ENCODE results near the gene RASGRP2. TPM values are rescaled to one million over a fixed set of nuclear protein-coding genes. Genes with fewer than 3 reads are reported as not detected.

RASGRP2 gene
- total RNA-seq, 2 experiments from 2014 or later = 2.7 to 3.1 TPM

DNA sequence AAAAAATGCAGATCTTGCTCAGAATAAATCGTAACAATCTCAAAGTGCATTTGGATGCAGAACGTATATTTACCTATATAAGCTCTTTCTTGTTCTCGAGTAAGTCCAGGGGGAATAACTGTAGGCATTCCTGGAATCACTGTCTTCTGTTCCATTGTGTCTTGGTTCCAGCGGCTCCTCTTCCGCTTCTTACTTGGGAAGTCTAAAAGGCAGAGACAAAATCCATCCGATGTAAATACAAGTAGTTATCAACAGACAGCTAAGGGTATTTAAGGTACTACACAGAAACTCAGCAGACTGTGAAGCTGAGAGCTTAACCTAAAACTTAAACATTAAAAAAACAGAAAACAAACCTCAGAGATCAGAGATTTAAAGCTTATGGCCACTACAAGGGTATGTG lies 32.5 kb upstream of the RASGRP2 start:
- ChIA-PET POLR2A (interaction anchor here (0.6 to 1.4 kb wide), 3 partner anchors 9 to 38 kb away, joined by 3 to 4 read pairs (median 3); no protein-coding TSS in a partner anchor), CTCF (interaction anchor here (0.6 to 2.6 kb wide), 4 partner anchors 8 to 68 kb away, joined by 4 to 9 read pairs (median 6); partner anchors contain the start of gene CDC42BPG)

DNA sequence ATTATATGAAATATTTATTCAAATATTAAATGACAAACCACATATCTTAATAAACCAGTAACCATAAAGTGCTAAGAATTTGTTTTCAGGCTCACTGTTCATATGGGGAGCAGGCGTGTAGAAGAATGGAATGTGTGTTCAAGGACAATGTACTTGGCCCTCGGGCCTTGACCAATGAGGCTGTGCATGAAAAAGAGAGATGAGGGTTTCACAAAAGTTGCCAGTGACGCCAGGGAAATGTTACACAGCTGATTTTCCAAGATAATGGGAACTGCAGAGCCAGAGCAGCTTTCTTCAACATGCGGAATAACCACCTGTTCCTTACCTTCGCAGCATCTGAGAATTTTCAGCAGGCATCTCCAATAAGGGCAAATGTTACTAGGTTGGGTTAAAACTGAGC lies 30.2 kb upstream of the RASGRP2 start:
- CTCF ChIA-PET = interaction anchor here (1.3 to 2.1 kb wide), 2 partner anchors 11 to 12 kb away, joined by 3 to 8 read pairs; no protein-coding TSS in a partner anchor
- POLR2A ChIA-PET = no interaction called here

DNA sequence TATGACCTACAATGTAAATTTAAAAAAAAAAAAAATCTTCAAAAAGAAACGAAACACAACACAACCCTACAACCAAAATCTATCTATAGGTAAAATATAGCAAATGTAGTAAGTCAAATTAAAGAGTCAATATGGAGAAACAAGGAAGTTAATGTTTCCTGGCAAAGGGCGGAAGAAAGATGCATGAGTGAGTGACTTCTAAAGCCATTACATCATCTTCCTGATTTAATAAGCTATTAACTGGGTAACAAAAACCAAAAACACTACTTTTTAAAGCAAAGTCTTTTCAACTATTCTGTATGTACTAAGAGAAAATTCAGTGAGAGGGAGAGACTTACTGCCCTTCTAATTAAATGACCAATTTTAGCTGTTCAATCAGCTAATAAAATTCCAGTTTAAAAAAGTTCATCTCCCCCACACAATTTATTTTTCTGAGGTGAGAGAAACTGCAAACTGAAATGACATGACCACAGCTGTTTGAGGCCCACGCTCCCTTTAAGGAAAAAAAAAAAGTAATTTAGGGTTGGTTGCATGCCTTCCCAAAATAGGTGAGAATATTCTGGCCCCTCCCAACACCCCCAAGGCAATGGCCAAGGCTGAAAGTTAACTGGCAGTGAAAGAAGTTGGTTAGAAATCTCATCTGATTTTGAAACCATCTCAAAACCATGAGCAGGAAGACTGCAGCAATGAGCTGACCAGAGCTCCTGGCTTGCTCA lies 28.5 kb upstream of the RASGRP2 start:
- ChIA-PET CTCF (interaction anchor here (1.0 to 1.2 kb wide), 2 partner anchors 12 to 84 kb away, joined by 4 read pairs; no protein-coding TSS in a partner anchor), POLR2A (interaction anchor here (0.7 to 1.2 kb wide), 3 partner anchors 8 to 895 kb away, joined by 3 to 8 read pairs (median 4); no protein-coding TSS in a partner anchor)

DNA sequence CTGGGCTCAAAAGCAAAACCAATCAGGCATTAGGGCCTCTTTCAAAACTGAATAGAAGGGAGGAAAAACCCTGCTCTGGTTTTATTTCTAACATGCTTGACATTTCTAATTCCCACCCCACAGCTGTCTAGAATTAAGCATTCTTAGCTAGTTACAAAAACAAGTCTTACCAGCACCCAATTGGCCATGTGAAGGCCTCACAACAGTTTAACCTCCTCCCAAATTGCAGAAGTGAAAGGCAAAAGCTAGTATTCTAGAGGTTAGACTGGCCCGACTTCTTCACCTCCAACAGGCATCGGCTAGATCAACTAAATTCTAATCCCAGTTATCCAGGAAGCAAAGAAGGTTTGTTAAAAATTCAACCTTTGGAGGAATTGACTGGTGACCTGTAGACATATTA lies 27.9 kb upstream of the RASGRP2 start:
- POLR2A ChIA-PET = interaction anchor here (0.7 to 1.2 kb wide), 2 partner anchors 8 to 895 kb away, joined by 3 to 8 read pairs; no protein-coding TSS in a partner anchor
- CTCF ChIA-PET = interaction anchor here (1.0 kb wide), 2 partner anchors 11 to 27 kb away, joined by 3 to 4 read pairs; no protein-coding TSS in a partner anchor

DNA sequence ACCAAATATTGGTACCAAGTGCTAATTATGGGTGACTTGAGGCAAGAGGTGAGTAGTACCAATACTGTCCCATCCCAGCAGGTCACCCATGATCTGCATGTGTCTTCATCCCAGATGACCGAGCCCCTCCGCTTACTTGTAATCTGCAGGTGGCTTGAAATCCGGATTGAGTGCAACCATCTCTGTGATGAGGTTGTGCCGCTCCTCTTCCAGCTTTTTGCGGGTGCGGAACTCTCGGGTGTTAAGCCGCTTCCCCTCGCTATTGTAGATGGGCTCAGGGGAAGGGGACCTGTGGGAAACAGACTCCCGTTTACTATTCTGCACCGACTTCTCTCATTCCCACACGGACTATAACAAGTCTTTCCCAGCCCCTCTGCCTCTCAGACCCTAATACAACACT lies 26.2 kb upstream of the RASGRP2 start:
- ChIA-PET POLR2A (no interaction called here), CTCF (interaction anchor here (1.2 to 1.7 kb wide), 2 partner anchors 8 to 28 kb away, joined by 3 to 6 read pairs; partner anchors contain the start of gene SF1)

DNA sequence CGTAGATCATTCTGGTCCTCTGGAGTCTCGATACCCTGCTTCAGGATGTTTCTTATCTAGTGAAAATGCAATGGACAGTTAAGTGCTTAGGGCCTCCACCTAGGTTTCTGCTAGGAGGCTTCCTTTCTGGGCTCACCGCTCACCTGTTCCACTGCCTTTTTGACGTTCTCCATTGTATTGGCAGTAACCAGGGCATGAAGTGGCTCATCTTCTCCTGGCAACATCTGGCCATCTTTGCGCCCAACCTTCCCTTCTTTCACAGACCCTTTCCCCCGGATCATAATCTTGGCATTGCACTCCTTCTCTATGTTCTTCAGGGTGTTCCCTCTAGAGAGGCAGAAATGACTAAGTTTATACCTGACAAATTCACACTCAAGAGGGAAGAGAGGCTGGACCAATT lies 25.3 kb upstream of the RASGRP2 start:
- POLR2A ChIA-PET = no interaction called here
- CTCF ChIA-PET = interaction anchor here (1.0 to 1.2 kb wide), 2 partner anchors 9 to 26 kb away, joined by 3 to 4 read pairs; partner anchors contain the start of gene SF1

DNA sequence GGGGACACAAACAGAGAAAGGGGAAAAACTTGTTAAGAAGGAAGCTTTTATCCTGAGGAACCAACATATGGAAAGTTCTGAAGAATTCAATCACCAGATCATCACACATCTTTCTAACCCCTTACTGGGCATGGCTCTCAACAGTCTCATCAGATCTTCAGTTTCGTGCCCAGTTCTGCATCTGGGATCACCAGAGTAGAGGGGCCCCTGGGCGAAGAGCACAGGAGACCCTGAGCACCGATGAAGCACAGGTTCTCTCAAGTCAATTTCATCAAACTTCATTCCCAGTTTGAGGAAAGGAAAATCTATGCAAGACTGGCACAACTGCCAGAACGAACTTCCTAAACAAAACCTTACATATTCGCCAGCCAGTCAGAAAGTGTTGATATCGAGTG lies 24.4 kb upstream of the RASGRP2 start:
- ChIA-PET POLR2A (no interaction called here), CTCF (interaction anchor here (0.5 to 1.8 kb wide), 6 partner anchors 8 to 1903 kb away, joined by 3 to 8 read pairs (median 4); no protein-coding TSS in a partner anchor)

DNA sequence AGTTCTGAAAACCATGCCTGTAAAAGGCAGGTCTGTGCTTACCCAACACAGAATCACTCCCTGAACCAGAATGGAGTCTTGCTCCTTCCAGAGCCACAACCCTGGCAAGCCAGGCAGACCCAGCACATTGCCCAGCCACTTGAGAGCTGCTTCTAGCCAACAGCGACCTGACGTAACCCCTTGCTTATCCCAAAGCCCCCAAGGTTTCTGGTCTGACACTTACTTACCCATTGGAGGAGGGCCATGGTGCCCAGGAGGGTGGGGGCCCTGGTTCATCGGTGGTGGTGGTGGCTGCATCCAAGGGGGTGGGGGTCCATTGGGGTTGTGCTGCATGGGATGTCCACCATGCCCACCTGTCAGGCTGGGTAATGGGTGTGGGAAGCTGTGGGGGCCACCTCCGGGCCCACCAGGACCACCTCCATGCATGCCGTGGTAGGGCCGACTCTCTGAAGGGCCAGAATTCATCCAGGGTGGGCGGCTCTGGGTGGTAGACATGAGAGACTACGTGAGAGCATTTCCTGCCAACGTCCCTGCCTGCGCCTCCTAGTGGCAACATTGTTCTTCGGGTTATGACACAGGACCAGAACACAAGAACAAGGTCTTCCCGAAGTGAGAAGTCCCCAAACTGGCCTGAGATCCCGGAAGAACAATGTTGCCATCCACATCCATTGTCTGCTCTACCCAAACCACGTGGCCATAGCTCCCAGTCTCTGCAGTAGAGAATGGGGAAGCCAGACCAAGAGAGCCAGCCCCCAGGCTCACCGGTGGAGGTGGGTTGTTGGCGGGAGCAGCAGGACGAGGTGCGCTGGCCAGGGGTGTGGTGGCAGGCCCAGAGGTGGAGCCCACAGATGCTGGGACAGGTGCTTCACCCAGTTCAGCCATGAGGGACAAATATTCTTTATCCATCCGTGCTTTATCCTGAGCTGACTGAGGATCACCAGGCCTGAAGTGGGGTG lies 23.7 kb upstream of the RASGRP2 start:
- POLR2A ChIA-PET = no interaction called here

DNA sequence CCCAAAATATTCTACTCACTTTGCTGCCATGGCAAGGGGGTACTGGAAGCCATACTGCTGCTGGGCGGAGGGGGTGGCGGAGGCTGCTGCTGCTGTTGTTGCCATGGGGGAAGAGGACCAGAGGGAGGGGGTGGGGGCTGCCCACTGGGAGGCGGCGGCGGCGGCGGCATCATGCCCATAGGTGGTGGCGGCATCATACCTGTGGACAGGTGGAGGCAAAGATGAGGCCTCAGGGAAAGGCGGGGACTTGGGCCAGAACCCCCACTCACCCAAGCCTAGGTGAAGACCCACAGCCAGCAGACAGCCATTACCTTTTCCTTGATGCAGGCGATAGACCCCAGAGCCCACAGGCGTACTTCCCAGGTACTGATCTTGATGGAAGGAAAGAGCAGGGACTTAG lies 22.9 kb upstream of the RASGRP2 start:
- CTCF ChIA-PET = interaction anchor here (0.7 to 2.5 kb wide), 4 partner anchors 9 to 289 kb away, joined by 3 to 9 read pairs (median 6); no protein-coding TSS in a partner anchor
- POLR2A ChIA-PET = no interaction called here

More for the DNA sequence above, 23.7 kb upstream of the RASGRP2 start:
- CTCF ChIA-PET = interaction anchor here (0.5 to 1.8 kb wide), 8 partner anchors 9 to 1902 kb away, joined by 3 to 8 read pairs (median 4); no protein-coding TSS in a partner anchor

DNA sequence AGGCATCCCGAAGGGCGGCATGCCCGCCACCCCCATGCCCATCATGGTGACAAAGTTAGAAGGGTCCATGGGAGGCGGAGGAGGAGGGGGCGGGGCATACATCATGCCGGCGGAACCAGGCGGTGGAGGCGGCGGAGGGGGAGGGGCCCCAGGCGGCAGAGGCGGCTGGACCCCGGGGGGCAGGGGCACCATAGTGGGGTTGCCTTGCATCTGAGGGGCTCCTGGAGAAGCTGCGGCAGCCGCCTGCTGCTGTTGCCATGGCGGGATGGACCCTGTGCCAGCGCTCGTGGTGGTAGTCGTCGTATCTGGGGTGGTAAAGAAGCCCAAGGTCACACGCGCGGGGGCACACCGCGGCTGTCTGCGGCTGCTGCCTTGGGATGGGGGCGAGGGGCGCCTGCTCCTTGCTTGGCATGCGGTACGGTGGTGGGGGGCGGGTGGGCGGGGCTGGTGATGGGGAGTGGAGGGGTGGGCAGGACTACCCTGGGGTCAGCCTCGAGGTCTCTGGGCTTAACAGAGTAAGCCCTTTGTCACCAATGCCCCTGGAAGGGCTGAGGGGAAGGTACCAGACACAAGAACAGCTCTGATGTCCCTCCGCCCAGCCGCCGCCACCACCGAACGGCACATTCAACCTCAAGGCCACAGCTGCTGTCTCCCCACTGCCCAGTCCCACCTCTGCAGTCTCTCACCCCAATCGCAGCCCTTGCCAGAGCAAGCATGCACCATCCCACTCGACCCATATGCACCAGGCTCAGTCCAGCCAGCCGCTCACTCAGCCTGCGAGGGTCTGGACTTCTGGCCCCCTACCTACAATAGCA lies 22.1 kb upstream of the RASGRP2 start:
- POLR2A ChIA-PET = no interaction called here
- CTCF ChIA-PET = interaction anchor here (2.5 kb wide), 1 partner anchor 10 kb away, joined by 9 read pairs; no protein-coding TSS in a partner anchor

DNA sequence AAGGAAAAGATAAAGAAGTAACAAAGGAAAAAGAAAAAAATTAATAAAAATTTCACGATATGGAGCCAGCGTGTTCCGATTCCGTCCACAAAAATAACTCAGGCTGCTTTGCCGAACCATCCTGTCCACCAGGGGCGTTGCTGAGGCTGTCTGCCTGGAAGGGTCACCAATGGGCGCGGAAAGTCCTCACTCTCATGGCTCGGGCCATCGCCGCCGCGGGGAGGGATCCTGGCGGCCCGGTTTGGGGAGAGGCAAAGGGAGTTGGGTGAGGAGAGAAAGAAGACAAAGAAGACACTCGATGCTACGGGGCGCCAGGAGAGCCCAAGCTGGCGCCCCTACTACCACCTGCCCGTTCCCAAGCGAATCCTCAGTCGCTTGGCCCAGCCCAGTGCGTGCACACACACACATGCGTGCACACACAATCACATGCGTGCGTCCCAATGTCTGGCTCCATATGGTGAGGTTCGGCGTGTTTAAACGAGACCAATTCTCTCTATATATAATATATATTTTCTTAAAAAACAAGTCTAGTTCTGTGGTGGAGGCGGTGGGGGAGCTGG lies 21.4 kb upstream of the RASGRP2 start:
- CTCF ChIA-PET = interaction anchor here (1.1 to 2.5 kb wide), 2 partner anchors 10 to 21 kb away, joined by 6 to 9 read pairs; partner anchors contain the start of gene RASGRP2

DNA sequence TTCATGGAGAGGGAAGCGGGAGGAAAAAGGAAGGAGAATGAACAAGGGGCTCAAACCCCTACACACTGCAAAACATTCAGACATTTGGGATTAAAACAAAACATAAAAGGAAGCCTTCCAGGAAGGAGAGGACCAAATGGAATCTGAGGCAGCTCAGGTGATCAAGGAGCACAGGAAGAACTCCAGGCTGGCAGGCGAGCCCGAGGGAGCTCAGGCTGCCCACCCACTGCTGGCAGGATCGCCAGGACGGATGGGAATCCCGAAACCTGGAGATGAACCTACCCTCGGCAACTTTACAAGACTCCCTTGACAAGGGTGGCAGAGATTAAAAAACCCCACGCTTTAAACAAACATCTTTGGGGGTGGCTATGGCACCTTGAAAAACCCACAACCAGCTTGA lies 20.8 kb upstream of the RASGRP2 start:
- ChIA-PET CTCF (interaction anchor here (1.1 to 2.5 kb wide), 3 partner anchors 11 to 20 kb away, joined by 3 to 9 read pairs (median 6); partner anchors contain the start of gene RASGRP2), POLR2A (interaction anchor here (0.6 to 1.4 kb wide), 3 partner anchors 8 to 14 kb away, joined by 3 to 8 read pairs (median 3); partner anchors contain the start of gene SF1)

More for the DNA sequence above, 21.4 kb upstream of the RASGRP2 start:
- POLR2A ChIA-PET = no interaction called here

DNA sequence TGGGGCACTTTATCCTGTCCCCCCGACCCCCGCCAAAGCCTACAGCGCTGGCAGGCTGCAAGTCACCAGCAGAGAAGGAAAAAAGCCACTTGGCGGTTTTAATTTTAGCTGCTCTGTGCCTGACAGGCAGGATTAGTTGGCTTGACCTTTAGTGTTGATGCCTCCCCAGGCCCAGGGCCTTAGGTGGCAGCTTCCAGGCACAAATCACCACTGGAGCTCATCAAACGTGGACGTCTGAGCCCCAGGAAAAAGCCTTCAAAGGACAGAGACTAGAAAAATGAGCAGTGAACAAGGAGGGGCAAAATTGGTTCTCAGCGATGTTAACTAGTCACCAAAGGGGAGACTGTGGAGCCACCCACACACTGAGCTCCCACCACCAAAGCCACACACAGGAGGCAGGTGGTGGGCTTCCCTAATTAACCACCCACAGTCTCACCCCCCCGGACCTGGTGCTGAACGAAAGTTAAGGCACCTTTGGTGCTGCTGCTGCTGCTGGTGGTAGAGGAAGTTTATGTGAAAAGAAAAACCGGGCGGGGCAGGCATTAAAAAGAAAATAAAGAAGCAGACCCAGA lies 20.2 kb upstream of the RASGRP2 start:
- ChIA-PET POLR2A (interaction anchor here (0.6 to 1.4 kb wide), 4 partner anchors 8 to 20 kb away, joined by 3 to 8 read pairs (median 4); partner anchors contain the start of genes RASGRP2 and SF1), CTCF (interaction anchor here (0.7 to 1.9 kb wide), 4 partner anchors 11 to 20 kb away, joined by 3 to 8 read pairs (median 6); partner anchors contain the start of gene RASGRP2)

DNA sequence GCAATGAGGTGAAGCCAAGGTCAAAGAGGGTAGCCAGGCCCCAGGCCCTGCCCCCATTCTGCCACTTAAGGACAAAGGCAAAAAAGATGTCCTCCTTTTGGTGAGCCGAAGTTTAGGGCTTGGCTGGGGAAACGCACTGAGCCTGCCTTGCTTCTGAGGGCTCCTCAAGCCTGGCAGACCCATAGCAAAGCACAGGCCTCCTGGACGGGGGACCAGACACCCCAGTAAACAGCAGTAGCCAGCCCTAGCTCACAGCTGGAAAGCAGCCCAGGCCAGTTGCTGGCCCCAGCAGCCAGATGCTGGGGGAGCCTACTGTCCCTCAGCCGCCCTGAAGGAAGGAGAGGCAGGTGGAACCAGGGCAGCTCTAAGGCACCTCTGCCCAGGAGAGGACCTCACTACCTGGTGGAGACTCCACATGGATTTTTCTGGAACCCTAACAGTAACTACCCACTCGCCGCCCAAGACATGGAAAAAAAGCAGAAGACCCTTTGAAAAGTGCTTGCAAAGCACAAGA lies 19.6 kb upstream of the RASGRP2 start:
- POLR2A ChIA-PET = interaction anchor here (1.0 to 1.4 kb wide), 3 partner anchors 8 to 19 kb away, joined by 3 to 8 read pairs (median 4); partner anchors contain the start of gene RASGRP2
- CTCF ChIA-PET = interaction anchor here (0.7 to 1.9 kb wide), 5 partner anchors 11 to 21 kb away, joined by 3 to 8 read pairs (median 4); partner anchors contain the start of gene RASGRP2

DNA sequence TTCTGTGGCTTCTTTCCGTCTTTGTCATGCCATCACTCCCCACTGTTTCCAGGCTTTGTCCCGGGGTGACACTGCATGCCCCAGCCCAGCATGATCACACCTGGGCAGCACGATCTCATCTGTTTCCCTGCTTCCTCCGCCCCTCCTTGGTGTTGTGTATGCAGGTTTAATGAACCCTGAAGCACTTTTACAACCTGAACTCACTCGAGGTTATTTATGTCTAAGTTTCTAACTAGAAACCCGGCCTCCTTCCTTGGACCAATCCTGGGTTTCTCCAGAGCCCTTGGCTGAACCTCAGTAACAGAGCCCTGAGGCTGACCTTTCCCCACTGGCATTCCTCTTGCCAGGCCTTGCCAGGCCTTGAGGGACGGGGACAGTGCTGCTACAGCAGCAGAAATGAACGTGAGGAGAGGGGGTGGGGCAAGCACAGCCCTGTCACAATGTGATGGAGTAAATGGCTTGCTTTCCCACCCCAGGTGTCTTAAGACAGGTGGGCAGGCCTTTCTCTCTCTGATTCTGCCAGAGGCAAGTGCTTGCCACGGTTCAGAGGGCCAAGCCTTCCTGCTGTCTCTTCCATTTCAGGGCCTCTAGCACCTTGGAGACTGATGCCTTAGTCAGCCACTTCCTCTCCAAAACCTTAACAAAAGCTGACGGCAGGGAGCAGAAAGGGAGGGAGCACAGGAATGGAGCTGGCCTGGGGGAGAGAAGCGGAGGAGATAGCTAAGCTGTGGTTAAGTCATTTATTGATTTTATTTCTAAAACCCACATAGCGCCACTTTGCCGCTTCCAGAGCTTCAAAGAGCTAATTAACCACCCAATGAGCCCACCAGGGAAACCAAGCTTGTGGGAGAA lies 19.0 kb upstream of the RASGRP2 start:
- ChIA-PET CTCF (interaction anchor here (0.8 to 1.9 kb wide), 3 partner anchors 12 to 21 kb away, joined by 3 to 8 read pairs (median 8); partner anchors contain the start of gene RASGRP2), POLR2A (interaction anchor here (0.7 to 1.2 kb wide), 4 partner anchors 10 to 445 kb away, joined by 3 to 5 read pairs (median 4); partner anchors contain the start of genes PRDX5, RASGRP2, SF1 and TRMT112)

DNA sequence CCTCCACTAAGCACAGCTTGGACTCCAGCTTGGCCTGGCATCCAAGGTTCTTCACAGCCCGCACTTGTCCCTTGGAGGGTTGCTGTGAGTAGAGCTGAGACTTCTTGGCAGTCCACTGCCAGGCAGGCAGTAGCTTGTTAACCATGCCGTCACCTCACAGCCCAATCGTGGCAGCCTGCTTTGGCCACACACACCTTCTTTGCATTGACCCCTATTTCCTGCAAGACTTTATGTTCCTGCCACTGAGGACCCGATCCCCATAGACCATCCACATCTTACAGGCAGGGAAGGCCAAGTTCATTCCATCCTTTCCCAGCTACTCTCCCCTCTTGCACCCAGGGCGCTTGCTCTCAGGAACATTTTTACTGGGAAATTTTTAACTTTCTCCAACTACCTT lies 18.3 kb upstream of the RASGRP2 start:
- ChIA-PET POLR2A (interaction anchor here (0.7 to 1.2 kb wide), 3 partner anchors 10 to 445 kb away, joined by 3 to 5 read pairs (median 4); partner anchors contain the start of genes PRDX5, SF1 and TRMT112), CTCF (interaction anchor here (1.9 kb wide), 1 partner anchor 18 kb away, joined by 8 read pairs; the partner anchor contains the start of gene RASGRP2)
